HG03575 (cell line): ENCODE results near the gene SCAP.

Source experiments
- ATAC-seq: cut with Tn5 transposase; IDR thresholded peaks from one replicate; pipeline ENCODE4 v1.9.1; 2021; ENCODE audit not compliant: unreplicated experiment, insufficient number of reproducible peaks, low FRiP score; ENCODE audit errors: extremely low read depth

The SCAP gene

DNA sequence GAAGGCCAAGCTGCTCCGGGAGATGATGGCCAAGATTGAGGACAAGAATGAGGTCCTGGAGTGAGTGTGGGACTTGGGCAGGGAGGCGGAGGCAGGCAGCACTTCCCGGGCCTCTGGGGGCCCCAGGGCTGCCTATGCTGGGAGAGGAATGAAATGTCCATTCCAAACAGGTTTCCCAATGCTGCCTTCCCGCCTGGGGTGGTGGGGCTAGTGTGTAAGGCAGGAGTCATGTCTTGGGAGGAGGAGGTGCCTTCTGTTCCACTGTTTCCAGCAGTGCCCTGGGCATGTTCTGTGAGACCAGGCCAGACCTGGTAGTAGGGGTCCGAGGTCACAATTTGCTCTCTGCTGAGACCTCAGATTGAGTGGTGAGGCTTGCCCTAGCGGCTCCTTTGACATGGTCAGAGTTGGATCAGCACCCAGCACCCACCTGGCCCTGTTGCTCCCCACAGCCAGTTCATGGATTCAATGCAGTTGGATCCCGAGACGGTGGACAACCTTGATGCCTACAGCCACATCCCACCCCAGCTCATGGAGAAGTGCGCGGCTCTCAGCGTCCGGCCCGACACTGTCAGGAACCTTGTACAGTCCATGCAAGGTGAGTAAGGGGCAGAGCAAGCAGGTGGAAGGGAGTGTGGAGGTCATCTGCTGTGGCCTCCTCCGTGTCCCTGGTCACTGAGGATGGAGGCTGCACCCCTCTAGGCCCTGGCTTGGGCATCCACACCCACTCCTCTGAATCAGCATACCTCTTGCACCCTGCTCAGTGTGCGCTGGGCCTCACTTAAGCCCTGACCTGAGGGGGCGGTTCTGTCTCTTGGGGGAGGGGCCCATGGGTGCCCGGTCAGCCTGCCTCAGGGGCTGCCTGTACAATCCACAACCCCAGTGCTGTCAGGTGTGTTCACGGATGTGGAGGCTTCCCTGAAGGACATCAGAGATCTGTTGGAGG is 67.6 kb downstream of the SCAP start:
- ATAC-seq, result no peak

DNA sequence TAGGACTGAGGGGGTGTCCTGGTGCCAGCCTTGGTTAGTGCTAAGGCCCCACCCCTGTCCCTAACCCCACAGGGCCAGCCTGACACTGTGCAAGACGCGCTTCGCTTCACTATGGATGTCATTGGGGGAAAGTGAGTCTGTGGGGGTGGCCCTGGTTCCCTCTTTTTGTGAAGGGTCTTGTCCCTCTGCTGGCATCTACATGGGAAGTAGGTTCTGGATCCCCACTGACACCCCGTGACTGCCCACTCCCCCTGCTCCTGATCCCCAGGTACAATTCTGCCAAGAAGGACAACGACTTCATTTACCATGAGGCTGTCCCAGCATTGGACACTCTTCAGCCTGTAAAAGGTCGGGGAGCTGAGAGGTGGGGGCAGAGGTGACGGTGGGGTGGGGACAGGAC is 68.5 kb downstream of the SCAP start:
- no peak for ATAC-seq

DNA sequence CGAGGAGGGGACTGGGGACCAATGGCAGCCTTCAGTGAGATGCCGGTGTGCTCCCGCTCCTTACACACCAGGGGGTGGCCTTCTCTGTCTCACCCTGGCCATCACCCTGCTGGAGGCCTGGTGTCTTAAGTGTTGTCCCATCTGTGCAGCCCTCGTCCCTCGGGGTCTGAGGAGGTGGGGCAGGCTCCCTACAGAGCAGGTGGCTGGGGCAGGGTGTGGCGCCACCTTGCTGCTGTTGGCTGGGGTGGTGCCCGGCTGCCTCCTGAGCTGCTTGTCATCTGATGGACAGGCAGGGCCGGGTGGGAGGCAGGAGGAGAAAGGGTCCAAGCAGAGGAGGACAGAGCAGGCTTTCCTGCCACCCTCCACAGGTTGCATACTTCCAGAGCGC is 69.0 kb downstream of the SCAP start:
- no peak for ATAC-seq

DNA sequence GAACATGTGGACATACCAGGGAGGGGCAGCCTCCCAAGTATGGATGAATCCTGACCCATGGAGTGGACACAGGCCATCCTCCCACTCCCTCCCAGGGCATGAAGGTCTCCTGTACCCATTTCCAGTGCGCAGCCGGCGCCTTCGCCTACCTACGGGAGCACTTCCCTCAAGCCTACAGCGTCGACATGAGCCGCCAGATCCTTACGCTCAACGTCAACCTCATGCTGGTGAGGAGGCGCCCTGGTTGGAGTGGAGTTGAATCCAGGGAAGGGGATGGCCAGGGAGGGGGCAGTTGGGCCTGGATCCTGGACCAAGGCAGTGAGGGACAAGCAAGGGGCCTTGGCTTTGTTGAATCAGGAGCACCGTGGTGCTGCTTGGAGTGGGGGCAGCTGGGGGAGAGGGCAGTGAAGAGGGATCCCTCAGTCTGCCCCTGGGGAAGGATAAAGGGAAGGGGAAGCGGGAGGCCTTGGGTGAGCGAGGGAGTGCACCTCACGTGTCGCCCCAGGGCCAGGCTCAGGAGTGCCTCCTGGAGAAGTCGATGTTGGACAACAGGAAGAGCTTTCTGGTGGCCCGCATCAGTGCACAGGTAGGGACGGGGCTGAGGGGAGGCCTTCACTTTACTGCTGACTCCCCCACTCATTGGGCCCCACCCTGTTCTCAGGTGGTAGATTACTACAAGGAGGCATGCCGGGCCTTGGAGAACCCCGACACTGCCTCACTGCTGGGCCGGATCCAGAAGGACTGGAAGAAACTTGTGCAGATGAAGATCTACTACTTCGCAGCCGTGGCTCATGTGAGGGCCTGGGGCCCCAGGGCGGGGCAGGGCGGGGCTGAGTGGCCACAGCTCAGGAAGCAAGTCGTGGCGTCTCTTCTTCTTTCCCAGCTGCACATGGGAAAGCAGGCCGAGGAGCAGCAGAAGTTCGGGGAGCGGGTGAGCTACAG is 69.7 kb downstream of the SCAP start:
- ATAC-seq, result no peak

DNA sequence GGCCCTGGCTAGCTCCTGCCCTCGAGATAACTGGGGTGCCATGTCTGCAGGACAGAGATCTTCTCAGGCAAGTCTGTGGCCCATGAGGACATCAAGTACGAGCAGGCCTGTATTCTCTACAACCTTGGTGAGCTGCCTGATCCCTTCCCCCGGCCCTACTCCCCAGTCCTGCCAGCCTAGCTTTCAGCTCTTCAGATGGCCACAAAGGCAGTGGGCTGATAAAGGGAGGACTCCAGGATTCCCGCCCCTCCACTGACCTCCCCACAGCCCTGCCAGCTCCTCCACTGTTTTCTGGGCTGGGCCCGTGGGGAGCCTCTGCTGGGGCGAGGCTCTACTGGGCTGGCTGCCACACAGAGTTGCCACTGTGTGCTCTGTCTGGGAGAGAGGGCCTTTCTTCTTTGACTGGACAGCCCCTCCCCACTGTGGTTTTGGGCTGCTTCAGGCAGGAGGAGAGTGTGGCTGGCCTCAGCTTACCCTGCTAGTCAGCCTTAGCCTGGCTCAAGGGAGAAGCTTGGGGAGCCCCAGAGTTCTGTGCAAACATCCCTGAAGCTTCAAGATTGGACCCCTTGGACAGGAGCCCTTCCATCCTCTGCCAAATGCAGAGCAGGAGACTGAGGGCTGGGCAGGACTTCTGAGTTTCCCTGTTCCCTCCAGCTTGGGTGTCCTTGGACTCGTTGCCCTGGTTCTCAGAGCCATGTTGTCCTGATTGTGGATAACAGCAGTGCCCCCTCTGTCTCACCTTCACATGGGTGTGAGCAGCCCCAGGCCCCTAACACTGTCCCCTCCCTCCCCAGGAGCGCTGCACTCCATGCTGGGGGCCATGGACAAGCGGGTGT is 70.6 kb downstream of the SCAP start:
- no peak for ATAC-seq

DNA sequence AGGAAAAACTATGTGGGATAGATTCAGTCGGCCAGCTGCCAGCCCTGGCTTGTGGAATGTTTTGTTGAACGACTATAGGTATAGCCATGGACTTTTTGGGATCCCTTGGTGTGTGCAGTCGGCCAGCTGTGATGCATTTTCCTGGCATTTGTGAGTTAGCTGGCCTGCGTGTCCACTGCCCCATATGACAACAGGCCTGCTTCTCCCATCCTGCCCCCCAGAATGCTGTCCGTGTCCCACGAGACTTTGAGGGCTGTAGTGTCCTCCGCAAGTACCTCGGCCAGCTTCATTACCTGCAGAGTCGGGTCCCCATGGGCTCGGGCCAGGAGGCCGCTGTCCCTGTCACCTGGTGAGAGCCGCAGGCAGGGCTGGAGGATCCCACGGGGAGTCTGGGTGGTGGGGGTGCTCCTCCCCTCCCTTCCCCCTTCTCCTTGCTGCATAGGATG is 71.3 kb downstream of the SCAP start:
- no peak for ATAC-seq

DNA sequence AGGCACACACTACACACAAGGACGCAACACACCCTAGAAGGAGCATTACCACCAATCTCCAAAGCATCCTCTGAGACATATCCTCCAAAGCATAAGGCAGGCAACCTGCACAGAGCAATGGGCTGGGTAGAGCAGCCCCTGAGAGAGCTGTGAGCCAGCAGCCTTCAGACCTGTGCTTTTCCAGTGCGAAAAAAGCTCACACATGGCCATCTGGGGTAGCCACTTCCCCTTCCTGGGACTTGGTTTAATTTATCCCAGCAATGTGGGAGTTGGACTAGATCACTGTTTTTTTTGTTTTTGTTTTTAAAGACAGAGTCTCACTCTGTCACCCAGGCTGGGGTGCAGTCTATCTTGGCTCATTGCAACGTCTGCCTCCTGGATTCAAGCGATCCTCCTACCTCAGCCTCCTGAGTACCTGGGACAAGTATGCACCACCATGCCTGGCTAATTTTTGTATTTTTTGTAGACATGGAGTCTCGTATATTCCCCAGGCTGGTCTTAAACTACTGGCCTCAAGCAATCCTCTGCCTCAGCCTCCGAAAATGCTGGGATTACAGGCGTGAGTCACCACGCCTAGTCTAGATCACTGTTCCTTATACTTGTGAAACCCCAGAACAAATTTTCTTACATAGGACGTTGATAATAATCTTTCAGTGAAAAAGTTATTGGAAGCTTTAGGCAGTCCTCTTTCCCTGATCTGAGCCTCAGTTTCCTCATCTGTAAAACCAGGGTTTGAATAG is 76.0 kb downstream of the SCAP start:
- ATAC-seq, result no peak

DNA sequence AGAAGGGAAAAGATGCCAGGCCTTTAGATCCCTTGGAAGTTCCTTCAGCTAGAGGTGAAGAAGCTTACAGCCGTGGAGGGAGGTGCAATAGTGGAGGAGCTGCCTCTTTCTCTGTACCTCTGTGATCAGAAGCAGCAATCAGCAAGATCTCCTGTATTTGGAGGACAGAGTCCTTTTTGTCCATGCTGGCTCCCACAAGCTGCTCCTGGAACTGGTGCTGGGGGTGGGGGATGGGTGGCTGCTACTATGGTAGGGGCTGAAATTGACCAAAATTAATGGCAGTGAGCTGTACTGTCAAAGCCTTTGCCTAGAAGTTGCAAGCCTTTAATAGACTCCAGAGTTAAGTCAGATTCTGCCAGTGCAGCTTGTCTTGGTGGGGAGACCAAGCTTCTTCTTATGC is 76.7 kb downstream of the SCAP start:
- ATAC-seq, result no peak

DNA sequence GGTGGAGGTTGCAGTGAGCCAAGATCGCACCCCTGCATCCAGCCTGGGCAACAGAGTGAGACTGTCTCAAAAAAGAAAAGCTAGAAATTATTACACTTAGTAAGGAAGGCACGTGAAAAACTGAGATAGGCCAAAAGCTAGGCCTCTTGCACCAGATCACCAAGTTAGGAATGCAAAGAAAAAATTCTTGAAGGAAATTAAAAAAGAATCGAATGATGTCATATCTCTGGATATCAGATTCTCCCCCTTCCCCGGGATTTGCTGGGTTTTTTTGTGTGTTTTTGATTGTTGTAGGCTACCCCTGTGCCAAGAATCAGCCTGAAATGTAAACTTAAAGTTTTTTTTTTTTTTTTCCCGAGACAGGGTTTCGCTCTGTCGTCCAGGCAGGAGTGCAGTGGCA is 77.5 kb downstream of the SCAP start:
- ATAC-seq, result no peak

DNA sequence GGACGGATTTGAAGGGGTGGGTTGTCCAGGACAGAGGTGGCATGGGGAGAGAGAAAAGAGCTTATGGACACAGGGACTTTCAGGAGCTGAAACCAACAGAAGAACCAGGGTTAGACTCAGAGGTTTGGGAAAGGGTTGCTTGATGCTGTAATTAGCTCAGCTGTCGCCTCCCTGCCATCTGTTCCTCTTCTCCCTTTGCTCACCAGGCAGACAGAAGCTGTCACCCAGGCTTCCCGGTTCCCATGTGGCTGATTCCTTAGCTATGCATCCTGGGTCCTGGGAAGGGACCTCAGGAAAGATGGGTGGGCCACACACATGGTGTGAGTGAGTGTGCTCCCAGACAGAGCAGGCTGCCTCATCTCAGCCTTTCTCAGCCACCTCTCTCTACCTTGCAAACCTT is 80.9 kb downstream of the SCAP start:
- ATAC-seq, result no peak

DNA sequence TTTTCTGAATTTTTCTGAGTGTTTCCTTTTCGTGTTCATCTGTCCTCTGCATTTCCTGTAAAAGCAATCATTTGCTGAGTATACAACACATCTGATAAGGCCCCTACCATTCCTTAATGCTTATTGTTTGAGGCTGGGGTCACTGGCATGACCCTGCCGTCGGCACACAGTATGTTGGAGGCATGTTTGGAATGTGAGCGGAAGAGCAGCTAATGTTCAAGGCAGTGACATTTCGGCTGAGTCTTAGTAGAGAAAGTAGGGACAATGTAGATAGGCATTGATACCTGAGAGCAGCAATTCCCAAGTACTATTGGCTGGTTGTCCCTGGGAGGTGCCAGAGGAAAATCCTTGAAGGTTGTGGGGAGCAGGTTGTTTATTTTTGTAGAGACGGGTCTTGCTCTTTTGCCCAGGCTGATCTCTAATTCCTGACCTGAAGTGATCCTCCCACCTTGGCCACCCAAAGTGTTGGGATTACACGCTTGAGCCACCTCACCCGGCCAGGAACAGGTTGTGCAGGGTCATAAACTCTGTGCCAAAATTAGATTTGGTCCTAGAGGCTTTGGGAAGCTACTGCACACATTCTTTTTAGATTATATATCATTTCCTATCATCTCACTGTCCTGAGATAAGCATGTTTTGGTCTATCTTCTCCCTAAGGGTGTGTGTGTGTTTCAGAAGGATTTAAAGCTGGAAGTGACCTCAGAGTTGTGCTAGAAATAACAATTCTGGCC is 81.4 kb downstream of the SCAP start:
- ATAC-seq, result no peak

DNA sequence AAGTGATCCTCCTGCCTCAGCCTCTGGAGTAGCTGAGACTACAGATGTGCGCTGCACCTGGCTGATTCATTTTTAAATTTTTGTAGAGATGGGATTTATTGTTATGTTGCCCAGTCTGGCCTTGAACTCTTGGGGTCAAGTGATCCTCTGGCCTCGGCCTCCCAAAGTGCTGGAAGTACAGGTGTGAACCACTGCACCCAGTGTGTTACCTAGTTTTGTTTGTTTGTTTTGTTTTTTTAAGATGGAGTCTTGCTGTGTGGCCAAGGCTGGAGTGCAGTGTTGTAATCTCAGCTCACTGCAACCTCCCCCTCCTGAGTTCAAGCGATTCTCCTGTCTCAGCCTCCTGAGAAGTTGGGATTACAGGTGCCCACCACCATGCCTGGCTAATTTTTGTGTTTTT is 82.8 kb downstream of the SCAP start:
- ATAC-seq, result no peak

DNA sequence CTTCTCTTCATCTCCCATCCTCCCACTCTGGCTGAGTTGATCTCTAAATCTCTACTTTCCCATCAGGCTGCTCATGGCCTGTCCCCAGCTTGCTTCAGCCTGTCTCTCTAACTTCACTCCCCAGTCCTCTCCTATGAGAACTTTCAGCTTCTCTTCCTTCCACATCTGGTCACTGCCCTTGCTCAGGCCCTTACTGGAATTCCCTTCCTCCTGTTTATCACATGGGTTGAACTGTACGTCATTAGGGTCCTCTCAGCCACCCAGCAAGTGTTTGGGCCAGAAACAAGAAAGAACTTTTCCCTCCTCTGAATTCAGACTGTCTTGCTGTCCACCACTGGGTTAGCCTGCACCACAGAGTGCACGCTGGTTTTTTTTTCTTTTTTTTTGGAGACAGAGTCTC is 89.9 kb downstream of the SCAP start:
- ATAC-seq, result no peak

DNA sequence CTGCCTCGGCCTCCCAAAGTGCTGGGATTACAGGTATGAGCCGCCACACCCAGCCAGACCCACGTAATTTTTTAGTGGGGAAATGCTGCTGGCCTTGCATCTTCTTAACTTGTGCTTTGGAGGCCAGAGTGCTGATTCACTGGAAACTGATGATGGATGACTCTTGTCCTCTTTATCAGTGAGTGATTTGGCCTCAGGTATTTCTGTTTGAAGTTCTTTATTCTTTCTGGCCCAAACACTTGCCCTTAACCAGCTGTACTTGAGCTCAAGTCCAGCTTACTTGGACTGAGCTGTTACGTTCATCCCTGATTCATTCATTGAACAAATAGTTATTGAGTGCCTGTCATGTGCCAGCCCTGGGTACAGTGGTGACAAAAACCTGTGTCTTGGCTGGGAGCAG is 90.7 kb downstream of the SCAP start:
- no peak for ATAC-seq

DNA sequence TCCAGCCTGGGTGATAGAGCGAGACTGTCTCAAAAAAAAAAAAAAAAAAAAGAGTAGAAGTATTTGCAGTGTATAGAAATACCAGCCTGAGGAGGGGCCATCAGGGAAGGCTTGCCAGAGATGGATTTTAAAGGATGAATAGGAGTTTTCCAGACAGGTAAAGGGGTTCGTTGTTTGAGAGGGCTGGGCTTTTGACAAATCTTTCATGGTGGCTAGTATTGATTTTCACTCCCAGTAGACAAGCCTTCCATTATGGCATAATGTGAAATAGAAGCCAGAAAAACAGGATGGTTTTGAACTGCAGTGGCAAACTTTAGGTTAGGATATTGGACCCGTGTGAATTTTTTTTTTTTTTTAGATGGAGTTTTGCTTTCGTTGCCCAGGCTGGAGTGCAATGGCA is 91.3 kb downstream of the SCAP start:
- no peak for ATAC-seq

DNA sequence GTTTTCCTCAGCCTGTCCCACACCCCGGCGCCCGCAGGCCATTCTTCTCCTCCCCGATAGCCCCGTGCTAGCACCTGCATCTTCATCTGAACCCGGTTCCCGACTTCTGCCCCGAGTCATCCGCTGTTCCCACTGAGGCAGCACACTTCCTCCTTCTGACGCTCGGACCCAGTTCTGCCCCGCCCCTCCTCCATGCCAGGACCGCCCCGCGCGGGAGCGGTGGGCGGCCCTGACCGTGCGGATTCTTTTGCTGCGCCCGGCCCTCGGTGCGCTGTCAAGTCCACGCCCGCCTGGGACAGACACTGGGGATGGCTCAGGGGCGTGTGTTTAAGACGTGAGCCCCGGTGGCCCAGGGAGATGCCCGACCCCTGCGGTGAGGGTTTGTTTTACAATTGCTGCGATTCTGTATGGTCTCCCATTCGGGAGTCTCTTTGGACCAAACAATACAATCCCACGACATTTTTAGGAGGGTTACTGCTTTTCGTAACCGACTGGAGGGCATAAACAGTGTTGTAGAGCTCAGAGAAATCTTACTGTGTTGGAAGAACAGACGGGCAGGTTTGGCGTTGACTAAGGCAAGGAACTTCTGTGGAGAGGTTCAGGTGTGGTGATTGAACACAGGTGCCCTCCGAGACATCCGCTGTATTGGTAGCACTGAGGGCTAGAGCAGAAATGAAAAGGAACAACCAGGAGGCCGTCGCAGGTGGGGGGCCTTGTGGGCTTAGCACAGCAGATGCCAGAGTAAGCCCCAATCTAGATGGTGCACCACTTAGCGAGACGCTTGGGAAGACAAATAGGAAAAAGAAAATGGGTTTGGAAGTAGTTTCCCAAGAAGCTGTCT is 94.2 kb downstream of the SCAP start:
- ATAC-seq, result peak; percentile 18
